Tibial artery (tissue), 4 donors: ENCODE measurements around the gene KCNQ1.

Source experiments
- DNase-seq, 2 donors: peaks; one replicate each; pipeline ENCODE4 v3.0.0-alpha.2; 2019
- H3K27ac ChIP-seq, 2 donors: fragments of 200-600 bp; sonication (generic) in 1 of 2; 1 replicate in 1 of 2; 2 replicates in 1 of 2; pipeline ENCODE4 v1.5.1; 2018 to 2019; ENCODE audit warnings: mild to moderate bottlenecking in 1 of 2
- H3K27me3 ChIP-seq, 2 donors: fragments of 200-600 bp; sonication (generic) in 1 of 2; one replicate each; pipeline versions ENCODE4 v1.5.1 to v1.6.0; 2016 to 2019
- H3K36me3 ChIP-seq, 3 donors: fragments of 200-600 bp; sonication (generic) in 2 of 3; one replicate each; pipeline ENCODE4 v1.5.1; 2016 to 2019; ENCODE audit warnings: mild to moderate bottlenecking in 2 of 3
- H3K4me1 ChIP-seq, 4 donors: fragments of 200-600 bp; sonication (generic) in 2 of 4; 1 replicate in 3 of 4; 2 replicates in 1 of 4; pipeline ENCODE4 v1.5.1; 2016 to 2019
- H3K4me3 ChIP-seq, 2 donors: fragments of 200-600 bp; sonication (generic) in 1 of 2; 1 replicate in 1 of 2; 2 replicates in 1 of 2; pipeline ENCODE4 v1.5.1; 2018 to 2019; ENCODE audit warnings: mild to moderate bottlenecking in 2 of 2
- H3K9me3 ChIP-seq, 3 donors: fragments of 200-600 bp; sonication (generic) in 1 of 3; one replicate each; pipeline ENCODE4 v1.5.1; 2016 to 2019
- intact Hi-C: fragments of 100-400 bp; cut with DNase I; formaldehyde crosslinking; loops from one replicate; pipeline ENCODE4 v1.15.0; 2023; ENCODE audit warnings: low total_unique reads
- TF ChIP-seq, protein P1 (sequence below), 2 experiments: fragments of 200-600 bp in 1 of 2; fragments of 450-650 bp in 1 of 2; IDR thresholded peaks; one replicate each; pipeline ENCODE4 v1.5.1; 2017 to 2019; ENCODE audit warnings: antibody characterized with exemption in 2 of 2, mild to moderate bottlenecking in 1 of 2, moderate library complexity in 1 of 2

The KCNQ1 gene

DNA sequence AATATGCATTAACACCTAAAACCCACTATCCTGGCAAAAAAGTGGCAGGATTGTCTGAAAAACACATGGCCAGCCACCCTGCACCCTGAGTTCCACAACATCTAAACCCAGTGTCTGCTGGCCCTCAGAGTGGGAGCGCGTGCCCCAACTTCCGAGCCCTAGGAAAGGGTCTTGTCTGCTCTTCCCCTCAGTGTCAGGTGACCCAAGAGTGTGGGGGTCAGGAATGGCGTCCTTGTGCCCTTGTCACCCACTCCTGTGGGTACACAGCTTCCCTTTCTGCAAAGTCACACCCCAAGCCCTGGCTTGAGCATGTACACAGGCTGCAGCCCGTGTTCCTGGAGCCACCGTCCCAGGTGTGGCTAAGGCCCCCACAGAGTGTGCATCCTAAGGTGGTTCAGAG is 373.2 kb downstream of the KCNQ1 start:
- Histone ChIP-seq H3K9me3 (peaks cover 0 to 11% (median 0%) of the 10 kb centered on the region in 3 donors), H3K27me3 (peaks cover 0 to 7% of the 10 kb centered on the region in 2 donors), H3K4me1 (peaks cover 0 to 8% (median 4%) of the 10 kb centered on the region in 4 donors), H3K4me3 (no peak overlapping the region), H3K27ac (no peak overlapping the region), H3K36me3 (no peaks in the 10 kb centered on the region)
- intact Hi-C loops, result no loop called here
- TF ChIP-seq, protein P1, sequence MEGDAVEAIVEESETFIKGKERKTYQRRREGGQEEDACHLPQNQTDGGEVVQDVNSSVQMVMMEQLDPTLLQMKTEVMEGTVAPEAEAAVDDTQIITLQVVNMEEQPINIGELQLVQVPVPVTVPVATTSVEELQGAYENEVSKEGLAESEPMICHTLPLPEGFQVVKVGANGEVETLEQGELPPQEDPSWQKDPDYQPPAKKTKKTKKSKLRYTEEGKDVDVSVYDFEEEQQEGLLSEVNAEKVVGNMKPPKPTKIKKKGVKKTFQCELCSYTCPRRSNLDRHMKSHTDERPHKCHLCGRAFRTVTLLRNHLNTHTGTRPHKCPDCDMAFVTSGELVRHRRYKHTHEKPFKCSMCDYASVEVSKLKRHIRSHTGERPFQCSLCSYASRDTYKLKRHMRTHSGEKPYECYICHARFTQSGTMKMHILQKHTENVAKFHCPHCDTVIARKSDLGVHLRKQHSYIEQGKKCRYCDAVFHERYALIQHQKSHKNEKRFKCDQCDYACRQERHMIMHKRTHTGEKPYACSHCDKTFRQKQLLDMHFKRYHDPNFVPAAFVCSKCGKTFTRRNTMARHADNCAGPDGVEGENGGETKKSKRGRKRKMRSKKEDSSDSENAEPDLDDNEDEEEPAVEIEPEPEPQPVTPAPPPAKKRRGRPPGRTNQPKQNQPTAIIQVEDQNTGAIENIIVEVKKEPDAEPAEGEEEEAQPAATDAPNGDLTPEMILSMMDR (IDR thresholded peaks at IDR 0.05), result no peak
- DNase-seq, result no peak

DNA sequence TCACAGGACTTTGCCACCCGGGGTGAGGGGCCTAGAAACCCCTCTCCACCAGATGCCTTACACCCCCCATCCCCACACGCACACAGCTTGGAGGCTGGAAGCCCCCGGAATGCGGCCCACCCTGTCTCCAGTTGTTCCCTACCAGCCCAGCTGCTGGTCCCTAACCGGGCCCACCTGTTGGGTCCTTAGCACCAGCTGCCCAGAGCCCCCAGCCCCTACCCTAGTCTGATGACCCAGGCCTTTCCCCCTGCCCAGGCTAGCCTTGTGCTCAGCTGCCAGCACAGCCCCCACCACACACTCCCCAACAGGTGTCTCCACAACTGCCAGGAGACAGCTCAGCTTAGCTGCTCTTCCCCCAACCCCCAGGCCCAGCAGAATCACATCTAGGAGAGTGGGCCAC is 373.7 kb downstream of the KCNQ1 start:
- TF ChIP-seq, protein P1 (IDR thresholded peaks at IDR 0.05), result no peak
- no peak for DNase-seq
- H3K36me3 ChIP-seq, result no peaks in the 10 kb centered on the region
- peaks cover 0 to 11% (median 0%) of the 10 kb centered on the region in 3 donors for H3K9me3 ChIP-seq
- H3K27ac ChIP-seq, result no peak overlapping the region
- intact Hi-C loops, result no loop called here
- H3K27me3 ChIP-seq, result peaks cover 0 to 2% of the 10 kb centered on the region in 2 donors
- H3K4me3 ChIP-seq, result no peak overlapping the region
- H3K4me1 ChIP-seq, result peaks cover 0 to 8% (median 4%) of the 10 kb centered on the region in 4 donors

DNA sequence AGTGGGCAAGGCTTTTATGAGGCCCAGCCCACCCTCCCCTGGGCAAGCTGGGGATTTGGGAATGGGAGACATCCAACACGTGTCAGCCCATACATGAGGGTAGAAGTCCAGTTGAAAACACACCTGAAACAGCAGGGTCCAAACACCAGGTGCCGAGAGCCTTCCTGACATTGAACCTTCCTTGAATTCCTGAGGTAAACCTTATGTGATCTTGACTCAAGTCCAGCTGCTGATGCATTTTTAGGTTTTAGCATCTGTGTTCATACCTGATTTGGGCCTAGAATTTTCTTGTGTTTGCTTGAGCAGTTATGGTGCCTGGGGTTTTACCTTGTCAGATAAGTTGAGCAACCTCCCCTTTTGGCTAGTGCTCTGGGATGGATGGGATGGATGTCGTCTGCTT is 374.5 kb downstream of the KCNQ1 start:
- intact Hi-C loops, result no loop called here
- Histone ChIP-seq H3K4me3 (no peak overlapping the region), H3K27me3 (no peaks in the 10 kb centered on the region), H3K36me3 (no peaks in the 10 kb centered on the region), H3K4me1 (peaks cover 0 to 10% (median 4%) of the 10 kb centered on the region in 4 donors), H3K9me3 (peaks cover 0 to 11% (median 0%) of the 10 kb centered on the region in 3 donors), H3K27ac (no peak overlapping the region)
- DNase-seq, result no peak
- TF ChIP-seq, protein P1 (IDR thresholded peaks at IDR 0.05), result no peak

DNA sequence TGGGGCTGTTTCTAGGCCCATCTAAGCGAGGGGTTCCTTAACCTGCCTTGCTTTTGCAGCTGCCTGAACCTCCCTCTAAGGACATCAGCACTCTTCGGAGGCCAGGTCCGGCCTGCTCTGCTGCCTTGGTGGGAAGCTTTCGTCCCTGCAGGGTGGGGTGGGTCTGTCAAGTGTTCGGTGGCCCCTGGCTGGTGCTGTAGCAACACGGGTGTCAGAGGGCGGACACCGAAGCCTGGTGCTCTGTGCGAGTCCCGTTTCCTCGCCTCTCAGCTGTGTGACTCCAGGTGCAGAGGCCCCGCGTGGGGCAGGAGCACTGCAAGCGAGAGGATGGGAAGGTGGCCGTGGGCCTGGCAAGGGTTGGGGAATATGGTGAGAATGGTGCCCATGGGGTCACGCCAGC is 376.2 kb downstream of the KCNQ1 start:
- DNase-seq, result no peak
- Histone ChIP-seq H3K36me3 (no peaks in the 10 kb centered on the region), H3K27ac (no peak overlapping the region), H3K9me3 (peaks cover 0 to 11% (median 0%) of the 10 kb centered on the region in 3 donors), H3K4me3 (no peak overlapping the region), H3K4me1 (peaks cover 0 to 26% (median 18%) of the 10 kb centered on the region in 4 donors), H3K27me3 (no peaks in the 10 kb centered on the region)
- TF ChIP-seq, protein P1 (IDR thresholded peaks at IDR 0.05), result no peak
- intact Hi-C loops, result no loop called here

DNA sequence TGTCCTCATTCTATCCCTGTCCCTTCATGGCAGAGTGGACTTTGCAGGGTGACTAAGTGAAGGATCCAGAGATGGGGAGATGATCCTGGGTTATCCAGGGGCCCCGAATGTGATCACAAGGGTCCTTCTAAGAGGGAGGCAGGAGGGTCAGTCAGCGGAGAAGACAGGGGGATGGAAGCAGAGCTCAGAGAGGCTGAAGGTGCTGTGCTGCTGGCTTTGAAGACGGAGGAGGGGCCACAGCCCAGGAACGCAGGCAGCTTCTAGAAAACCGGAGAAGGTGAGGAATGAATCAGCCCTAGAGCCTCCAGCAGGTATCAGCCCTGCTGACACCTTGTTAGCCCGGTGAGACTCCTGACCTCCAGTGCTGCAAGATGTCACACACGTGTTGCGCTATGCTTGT is 377.1 kb downstream of the KCNQ1 start:
- no peak overlapping the region for H3K27ac ChIP-seq
- no peak for DNase-seq
- intact Hi-C loops, result no loop called here
- H3K27me3 ChIP-seq, result no peaks in the 10 kb centered on the region
- peaks cover 0 to 11% (median 0%) of the 10 kb centered on the region in 3 donors for H3K9me3 ChIP-seq
- H3K4me1 ChIP-seq, result peaks cover 4 to 32% (median 24%) of the 10 kb centered on the region in 4 donors
- H3K36me3 ChIP-seq, result no peaks in the 10 kb centered on the region
- H3K4me3 ChIP-seq, result no peak overlapping the region
- TF ChIP-seq, protein P1 (IDR thresholded peaks at IDR 0.05), result no peak

DNA sequence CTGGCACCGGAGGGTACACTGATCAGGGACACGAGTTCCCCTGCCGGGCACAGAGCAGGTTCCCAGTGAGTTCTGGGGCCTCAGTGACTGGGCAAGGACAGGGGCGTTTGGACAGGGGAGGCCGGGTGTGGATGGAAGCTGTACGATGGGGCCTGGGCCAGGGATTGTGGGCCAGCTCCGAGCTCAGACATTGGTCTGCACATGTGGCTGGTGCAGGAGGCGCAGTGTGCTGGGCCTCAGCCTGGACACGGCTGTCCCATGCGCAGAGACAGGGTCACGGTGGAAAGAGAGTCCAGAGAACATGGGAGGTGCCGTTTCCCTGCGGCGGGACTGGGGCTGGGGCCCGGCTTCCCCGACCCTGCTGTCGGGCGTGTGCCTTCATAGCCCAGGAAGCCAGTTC is 380.0 kb downstream of the KCNQ1 start:
- peaks cover 0 to 17% (median 4%) of the 10 kb centered on the region in 3 donors for H3K9me3 ChIP-seq
- peak; percentile 55 to 82 for DNase-seq
- peak overlapping the region; percentile 83 to 89 for H3K27ac ChIP-seq
- no peaks in the 10 kb centered on the region for H3K36me3 ChIP-seq
- intact Hi-C loops, result loop anchor here (5.0 kb wide), 1 partner anchor 62 kb away; the partner anchor contains the start of gene CDKN1C
- no peaks in the 10 kb centered on the region for H3K27me3 ChIP-seq
- peaks cover 4 to 40% (median 26%) of the 10 kb centered on the region in 4 donors for H3K4me1 ChIP-seq
- peak overlapping the region in 1 of 2 donors; percentile 37 for H3K4me3 ChIP-seq
- TF ChIP-seq, protein P1 (IDR thresholded peaks at IDR 0.05), result no peak
